Stimulated activated CD8-positive, alpha-beta memory T cell treated with anti-CD3 and anti-CD28 coated beads, Interleukin-2, amount 100 ng/mL, for 1 hour (primary cell): ENCODE measurements around the gene GPX6.
"Not testable (repeated sequence)": the region's sequence is repeated elsewhere in the genome, so short reads cannot be mapped to it uniquely, and the experiment has no call there.

Experiments used
- DNase-seq, 2 donors: peaks; one replicate each; pipeline ENCODE4 v3.0.0-alpha.2; 2020; ENCODE audit warnings: low read depth in 2 of 2

Gene GPX6

GRCh38 chr6:28515676-28516075 lies at the start of gene GPX6:
Gene GPX6, minus strand, starts transcription at chr6:28515793. Its CDS starts 50 bp downstream, at chr6:28515743.
- DNase-seq, result no peak

DNA sequence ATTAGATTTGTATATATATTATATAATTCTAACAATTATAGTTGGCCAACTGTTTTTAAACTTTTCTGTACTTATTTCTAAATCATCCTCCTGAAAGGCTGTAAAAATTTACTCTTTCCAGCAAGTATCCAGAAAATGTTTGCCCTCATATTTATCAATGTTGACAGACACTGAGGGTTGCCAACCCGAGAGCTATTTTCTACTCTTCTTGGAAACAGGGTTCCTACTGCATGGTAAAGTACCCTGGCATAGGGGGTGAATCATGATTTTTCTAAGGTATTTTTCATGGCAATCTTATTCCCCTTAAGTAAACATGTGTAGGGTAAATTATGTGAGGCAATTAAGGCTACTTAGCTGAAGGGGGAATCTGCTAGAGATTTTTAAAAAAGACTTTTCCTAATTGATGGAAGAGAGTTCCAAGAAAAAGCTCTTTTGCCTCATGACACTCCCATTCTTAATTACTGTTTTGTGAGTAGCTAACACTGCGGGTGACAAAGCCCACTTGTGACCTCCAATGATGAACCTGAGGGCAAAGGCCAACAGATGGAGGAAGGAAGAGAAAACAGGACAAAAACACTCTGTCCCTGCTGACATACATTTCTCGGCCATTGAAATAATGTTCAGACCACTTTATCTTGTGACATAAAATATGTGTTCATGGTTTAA lies 48.0 kb upstream of the GPX6 start:
- no peak for DNase-seq

- DNase-seq, result no peak
Observed at GRCh38 chr6:28558629-28559028, 43.0 kb upstream of the GPX6 start.

- no peak for DNase-seq
Observed at GRCh38 chr6:28555136-28555535, 39.5 kb upstream of the GPX6 start.

GRCh38 chr6:28553986-28554881 lies 38.6 kb upstream of the GPX6 start:
- DNase-seq, result no peak

DNA sequence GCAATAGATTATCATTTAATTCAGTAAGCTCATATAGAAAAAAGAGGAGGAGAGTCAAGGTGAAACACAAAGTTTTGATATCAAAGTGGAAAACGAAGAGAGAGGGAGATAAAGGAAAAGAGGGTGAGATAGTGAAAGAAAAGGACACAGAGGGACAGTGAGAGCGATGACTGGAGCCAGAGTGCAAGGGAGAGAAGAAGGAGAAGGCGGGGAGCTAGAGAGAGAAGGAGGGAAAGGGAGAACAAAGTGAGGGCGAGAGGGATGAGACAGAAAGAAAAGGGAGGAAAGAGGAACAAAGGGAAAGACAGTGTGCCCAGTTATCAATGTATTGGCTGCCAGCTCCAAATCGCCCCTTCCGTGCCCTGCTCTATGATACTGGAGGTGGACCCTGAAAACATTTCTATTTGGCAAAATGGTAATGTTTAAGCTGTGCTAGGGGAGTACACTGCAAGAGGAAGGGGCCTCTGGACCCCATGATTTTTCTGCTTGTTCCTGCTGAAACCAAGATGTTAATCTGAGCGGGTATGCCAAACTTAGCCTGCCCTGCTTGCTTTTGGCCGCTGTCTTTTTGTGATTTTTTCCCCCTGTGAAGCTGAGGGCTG lies 37.9 kb upstream of the GPX6 start:
- no peak for DNase-seq

- DNase-seq, result no peak
Observed at GRCh38 chr6:28551891-28552666, 36.5 kb upstream of the GPX6 start.

GRCh38 chr6:28547003-28547402 lies 31.4 kb upstream of the GPX6 start:
- not testable (repeated sequence) for DNase-seq

DNA sequence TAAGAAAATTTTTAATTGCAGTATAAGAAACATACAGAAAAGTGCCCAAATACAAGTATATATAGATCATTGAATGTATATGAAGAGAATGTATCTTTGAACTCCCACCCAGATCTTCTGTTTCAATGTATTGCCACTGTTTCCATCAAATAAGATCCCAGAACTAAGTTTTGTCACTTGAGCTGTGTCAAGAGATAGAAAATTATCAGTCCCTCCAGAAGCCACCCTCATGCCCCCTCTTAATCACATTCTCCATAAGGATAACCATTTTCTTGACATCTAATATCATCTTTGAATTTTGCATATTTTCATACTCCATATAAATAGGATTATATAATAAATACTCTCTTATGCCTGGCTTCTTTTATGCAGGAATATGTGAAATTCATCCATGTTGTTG lies 30.4 kb upstream of the GPX6 start:
- DNase-seq, result no peak

- no peak for DNase-seq
Observed at GRCh38 chr6:28543651-28544610, 28.3 kb upstream of the GPX6 start.

DNA sequence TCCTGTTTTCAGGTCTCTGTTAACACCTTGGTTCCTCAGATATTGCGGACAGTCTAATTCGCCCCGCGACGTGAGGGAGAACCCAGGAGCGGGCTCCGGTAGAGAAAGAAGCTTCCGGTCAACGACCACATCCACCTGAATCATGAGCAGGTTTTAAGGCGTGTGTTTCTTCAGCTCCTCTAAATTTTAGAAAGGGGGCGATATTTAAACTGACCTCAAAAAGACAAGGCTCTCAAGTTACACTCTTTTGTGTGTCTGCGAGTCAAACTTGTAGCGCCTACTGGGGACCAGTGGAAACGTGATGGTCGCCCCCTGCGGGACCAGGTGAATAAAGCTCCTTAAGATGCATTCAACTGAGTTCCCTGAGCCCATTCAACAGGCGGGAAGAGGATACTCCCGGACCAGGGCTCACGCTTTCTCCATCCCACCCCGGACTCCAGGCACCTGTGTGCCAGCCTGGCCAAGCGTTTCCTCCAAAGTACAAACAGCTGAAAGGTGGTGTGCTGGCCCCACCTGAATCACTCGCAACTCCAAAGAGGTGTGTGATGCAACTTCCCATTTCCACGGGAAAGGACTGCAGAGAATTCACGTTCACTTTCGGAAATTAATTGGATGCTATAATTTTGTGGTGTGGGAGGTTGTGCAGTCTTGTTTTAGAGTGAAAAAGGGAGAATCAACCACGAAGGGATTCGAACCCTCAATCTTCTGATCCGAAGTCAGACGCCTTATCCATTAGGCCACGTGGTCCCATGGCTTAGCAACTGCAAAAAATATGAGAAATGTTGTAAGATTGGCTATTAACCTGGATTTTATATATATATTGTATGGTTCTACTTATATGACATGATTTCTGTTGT lies 27.1 kb upstream of the GPX6 start:
- peak in 1 of 2 donors; percentile 28 for DNase-seq

DNA sequence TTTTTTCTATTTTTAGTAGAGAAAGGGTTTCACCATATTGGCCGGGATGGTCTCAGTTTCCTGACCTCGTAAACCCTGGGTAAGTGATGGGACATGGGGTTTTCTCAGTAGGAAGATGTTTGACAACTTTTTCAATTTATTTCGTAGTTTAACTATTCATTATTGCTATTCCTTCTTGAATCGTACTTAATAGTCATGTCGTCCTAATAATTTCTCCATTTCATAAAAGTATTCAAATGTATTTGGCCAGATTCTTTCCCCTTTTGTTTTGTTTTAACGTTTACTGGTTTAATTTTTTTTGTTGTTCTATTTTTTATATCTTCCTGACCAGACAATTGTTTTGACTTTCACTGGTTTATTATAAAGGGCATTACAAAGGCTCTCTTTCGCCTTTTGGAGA lies 26.4 kb upstream of the GPX6 start:
- DNase-seq, result no peak

- DNase-seq, result no peak
Observed at GRCh38 chr6:28537509-28538140, 22.0 kb upstream of the GPX6 start.

DNA sequence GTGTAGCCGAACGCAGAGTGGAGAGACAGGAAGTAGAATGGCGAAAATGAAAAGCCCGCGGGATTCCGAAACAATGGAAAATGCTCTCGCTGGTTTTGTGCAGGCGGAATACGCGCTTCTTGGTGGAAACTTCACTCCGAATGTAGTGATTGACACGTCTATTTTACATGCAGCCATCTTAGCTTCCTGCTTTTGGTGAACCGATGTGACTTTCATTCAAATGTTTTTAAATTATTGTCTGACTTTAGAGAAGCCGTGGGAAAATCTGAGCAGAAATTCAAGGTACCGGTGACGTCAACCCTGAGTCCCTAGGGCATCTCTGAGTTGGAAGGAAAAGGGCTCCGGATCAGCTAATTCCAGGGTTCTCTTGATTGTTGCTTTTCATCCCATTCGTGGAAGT lies 21.5 kb upstream of the GPX6 start:
- DNase-seq, result no peak

GRCh38 chr6:28534875-28535274 lies 19.3 kb upstream of the GPX6 start:
- DNase-seq, result no peak

GRCh38 chr6:28534306-28534705 lies 18.7 kb upstream of the GPX6 start:
- DNase-seq, result no peak

- no peak for DNase-seq
Observed at GRCh38 chr6:28531479-28532128, 16.0 kb upstream of the GPX6 start.

DNA sequence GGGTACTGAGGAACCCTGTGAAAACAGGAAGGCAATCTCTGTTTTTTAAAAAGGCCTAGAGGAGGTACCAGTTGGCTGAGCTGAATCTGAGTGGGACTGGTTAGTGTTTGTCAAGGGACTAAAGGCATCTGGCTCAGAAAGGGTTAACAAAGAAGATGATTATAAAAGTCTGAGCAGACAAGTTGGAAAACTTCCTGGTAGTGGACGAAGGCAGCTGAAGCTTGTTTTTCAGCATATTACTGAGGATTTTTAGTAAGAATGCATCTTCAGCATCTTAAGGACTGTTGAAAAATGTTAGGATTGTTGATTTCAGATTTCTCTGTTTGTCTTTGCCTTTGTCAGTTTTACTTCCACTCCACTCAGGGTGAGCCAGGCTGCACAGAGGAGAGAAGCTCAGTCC lies 15.2 kb upstream of the GPX6 start:
- no peak for DNase-seq

DNA sequence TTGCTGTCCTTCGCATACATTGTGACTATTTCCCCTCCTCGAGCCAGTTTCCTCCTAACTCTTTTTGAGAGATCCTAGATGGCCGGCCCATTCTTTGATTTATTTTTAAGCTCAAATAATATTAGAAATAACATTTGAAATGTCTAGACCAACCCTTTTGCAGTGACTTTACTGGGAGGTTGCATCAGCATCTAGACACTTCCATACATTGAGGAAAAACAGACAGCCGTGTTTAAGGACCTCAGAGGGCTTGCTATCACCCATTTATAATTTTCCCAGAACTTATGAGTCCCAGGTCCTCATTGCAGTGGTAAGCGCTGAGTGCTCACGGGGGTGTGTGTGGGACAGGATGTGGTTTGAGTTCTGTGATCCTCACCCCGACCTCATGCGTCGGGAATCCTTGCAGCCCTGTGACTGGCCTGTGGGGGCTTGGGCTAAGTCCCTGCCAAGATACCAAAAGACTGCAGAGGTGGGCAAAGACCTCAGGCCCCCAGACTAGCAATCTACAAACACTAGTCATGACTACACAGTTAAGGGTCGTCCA lies 10.0 kb upstream of the GPX6 start, which contains the start of gene GPX5:
TSS of gene GPX5 (plus strand) at position 386 of the 544 bp plus-strand sequence. CDS start at position 519, 133 bp downstream.
- no peak for DNase-seq
